Endothelial cell of umbilical vein (primary cell): ENCODE measurements around the gene WDHD1. TPM values are rescaled to one million over a fixed set of nuclear protein-coding genes. Genes with fewer than 3 reads are reported as not detected.

Experiments used
- BruUV-seq: library from RNA; stranded (reverse); fragments of 400-500 nt; replicated peaks from 2 replicates; lab custom pipeline; 2021; lab: Mats Ljungman, UMichigan
- CTCF ChIA-PET: fragments of 300-600, 350-600 bp; sonication (Branson Sonifier 250); formaldehyde crosslinking; loops from one replicate; lab custom pipeline; 2021; ENCODE audit warnings: antibody characterized with exemption, inconsistent platforms; lab: Charles Lee
- POLR2A ChIA-PET: fragments of 300-600, 350-600 bp; sonication (Branson Sonifier 250); formaldehyde crosslinking; loops from one replicate; lab custom pipeline; 2021; ENCODE audit warnings: antibody characterized with exemption, inconsistent platforms; lab: Charles Lee
- DNase-seq: peaks from one replicate; pipeline ENCODE4 v3.0.0-alpha.2; 2011; ENCODE audit warnings: low read depth, low spot score
- FAIRE-seq: peaks from 2 replicates; lab custom pipeline; 2011; peaks lifted over from hg19 to GRCh38; lab: Jason Lieb, UNC
- H2AFZ ChIP-seq: 2 replicates; pipeline ENCODE4 v1.6.0; 2012; ENCODE audit warnings: low read depth, low read length, control low read depth, inconsistent platforms
- H3K27ac ChIP-seq: 2 replicates; pipeline ENCODE4 v1.5.1; 2011; ENCODE audit warnings: low read depth, mild to moderate bottlenecking, control low read depth, low read length, moderate library complexity; ENCODE audit not compliant: insufficient read depth
- H3K27me3 ChIP-seq, 2 experiments: 2 replicates each; pipeline versions ENCODE4 v1.6.0 to v1.6.1; 2011; ENCODE audit warnings: low read length in 2 of 2, mixed read lengths in 1 of 2; ENCODE audit not compliant: control insufficient read depth in 2 of 2, insufficient read depth in 2 of 2
- H3K36me3 ChIP-seq, 2 experiments: 2 replicates in 1 of 2; 3 replicates in 1 of 2; pipeline ENCODE4 v1.5.1; 2011; ENCODE audit warnings: low read length in 2 of 2, mild to moderate bottlenecking in 1 of 2, moderate library complexity in 1 of 2; ENCODE audit not compliant: control insufficient read depth in 2 of 2, insufficient read depth in 2 of 2; ENCODE audit errors: extremely low read depth in 1 of 2
- H3K4me1 ChIP-seq: 3 replicates; pipeline ENCODE4 v1.5.1; 2011; ENCODE audit warnings: mild to moderate bottlenecking, low read length; ENCODE audit not compliant: control insufficient read depth, insufficient read depth; ENCODE audit errors: extremely low read depth
- H3K4me2 ChIP-seq: 2 replicates; pipeline ENCODE4 v1.6.1; 2011; ENCODE audit warnings: low read length, control low read depth, mixed read lengths; ENCODE audit not compliant: insufficient read depth
- H3K4me3 ChIP-seq, 3 experiments: fragments of 200-600 bp in 1 of 3; sonication (generic), shearing (Covaris generic) in 1 of 3; replicated peaks in 1 of 3; 2 replicates each; pipeline ENCODE4 v1.5.1; 2011 to 2016; ENCODE audit warnings: control low read depth in 3 of 3, low read length in 3 of 3, mild to moderate bottlenecking in 2 of 3, inconsistent platforms in 1 of 3, low read depth in 1 of 3, moderate library complexity in 1 of 3; ENCODE audit not compliant: insufficient read depth in 1 of 3
- H3K79me2 ChIP-seq: 2 replicates; pipeline ENCODE4 v1.6.0; 2012; ENCODE audit warnings: low read length, inconsistent platforms; ENCODE audit not compliant: control insufficient read depth, insufficient read depth
- H3K9ac ChIP-seq: replicated peaks from 2 replicates; pipeline ENCODE3; 2011; ENCODE audit warnings: low read length, control low read depth; ENCODE audit not compliant: insufficient read depth; ENCODE audit errors: extremely low read depth
- H3K9me1 ChIP-seq: replicated peaks from 3 replicates; pipeline ENCODE4 v1.6.0; 2011; ENCODE audit warnings: mild to moderate bottlenecking, low read length; ENCODE audit not compliant: control insufficient read depth, insufficient read depth; ENCODE audit errors: extremely low read depth
- H3K9me3 ChIP-seq: replicated peaks from 2 replicates; pipeline ENCODE4 v1.5.1; 2012; ENCODE audit warnings: low read length, inconsistent platforms; ENCODE audit not compliant: control insufficient read depth, insufficient read depth
- H4K20me1 ChIP-seq: replicated peaks from 2 replicates; pipeline ENCODE3; 2011; ENCODE audit warnings: mild to moderate bottlenecking, low read length; ENCODE audit not compliant: control insufficient read depth, insufficient read depth; ENCODE audit errors: extremely low read depth
- CTCF ChIP-seq, 2 donors: IDR thresholded peaks; 1 replicate in 1 of 2; 2 replicates in 1 of 2; pipeline ENCODE4 v1.5.1; 2011; ENCODE audit warnings: low read length in 2 of 2, mild to moderate bottlenecking in 2 of 2, moderate library complexity in 2 of 2, control low read depth in 1 of 2, inconsistent platforms in 1 of 2, low read depth in 1 of 2; ENCODE audit not compliant: insufficient read depth in 1 of 2; ENCODE audit errors: extremely low read depth in 1 of 2
- EZH2 ChIP-seq: IDR thresholded peaks from 2 replicates; pipeline ENCODE4 v1.6.1; 2012; ENCODE audit warnings: borderline replicate concordance, low read depth, mild to moderate bottlenecking, moderate library complexity, low read length, inconsistent platforms; ENCODE audit not compliant: severe bottlenecking
- GATA2 ChIP-seq: IDR thresholded peaks from 2 replicates; pipeline ENCODE4 v1.7.0; 2011; ENCODE audit warnings: low read depth, mild to moderate bottlenecking, moderate library complexity, mixed read lengths, low read length; ENCODE audit not compliant: insufficient read length, insufficient read depth
- JUN ChIP-seq: IDR thresholded peaks from 2 replicates; pipeline ENCODE4 v1.6.1; 2011; ENCODE audit warnings: borderline replicate concordance, low read depth; ENCODE audit not compliant: insufficient read length, insufficient read depth
- MYC ChIP-seq: IDR thresholded peaks from one replicate; pipeline ENCODE4 v1.6.1; 2011; ENCODE audit warnings: mild to moderate bottlenecking, low read depth, low read length
- POLR2A ChIP-seq: IDR thresholded peaks from 2 replicates; pipeline ENCODE4 v1.6.1; 2012; ENCODE audit warnings: low read depth, mild to moderate bottlenecking, control low read depth, low read length
- POLR2AphosphoS5 ChIP-seq: IDR thresholded peaks from 2 replicates; pipeline ENCODE4 v1.6.1; 2012; ENCODE audit warnings: low read depth, mild to moderate bottlenecking, control low read depth, low read length, moderate library complexity; ENCODE audit not compliant: insufficient read depth
- dilution Hi-C: fragments of 300-500 bp; cut with MboI; formaldehyde crosslinking; loops from one replicate; pipeline ENCODE4 v1.15.0; 2019; ENCODE audit warnings: low sequenced_read_pairs; ENCODE audit not compliant: extremely low pct_ligation_motif_present
- intact Hi-C: fragments of 100-400 bp; cut with micrococcal nuclease; formaldehyde crosslinking; loops from one replicate; pipeline ENCODE4 v1.10.0; 2022
- polyA plus RNA-seq, 4 experiments: library from polyadenylated mRNA; depleted of rRNA in 3 of 4; stranded (reverse) in 3 of 4; unstranded in 1 of 4; fragments of >200 nt; gene quantifications; 2 replicates each; pipeline versions ENCODE4 v1.2.1 to v1.2.3, GENCODE V29; 2011 to 2012; ENCODE audit warnings: missing spikeins in 1 of 4
- total RNA-seq: library from RNA; stranded (reverse); gene quantifications from 2 replicates; pipeline ENCODE4 v1.2.3, GENCODE V29; 2021

The WDHD1 gene
- total and polyA plus RNA-seq, 2 donors (not counting 3 experiments of a cell fraction or from before 2014, with no cell fraction given) = 3.1 to 22.5 TPM

- no peak overlapping the region for H3K4me3 ChIP-seq
- H3K27ac ChIP-seq = no peak overlapping the region
- CTCF ChIA-PET = interaction anchor here (1.0 kb wide), 1 partner anchor 13 kb away, joined by 4 read pairs; no protein-coding TSS in a partner anchor
- TF ChIP-seq EZH2 (no peak), GATA2 (no peak), CTCF (IDR thresholded peaks at IDR 0.05; ENCODE audit: extremely low read depth in 1 of 2, insufficient read depth in 1 of 2, low read depth in 1 of 2, low read length in 2 of 2) (no peak), JUN (no peak), POLR2AphosphoS5 (no peak), MYC (no peak), POLR2A (no peak)
- no peak overlapping the region for H3K9ac ChIP-seq
- H3K27me3 ChIP-seq = no peaks in the 10 kb centered on the region
- H4K20me1 ChIP-seq = no peaks in the 10 kb centered on the region
- no peak overlapping the region for H3K4me2 ChIP-seq
- no peaks in the 10 kb centered on the region for H3K79me2 ChIP-seq
- H3K4me1 ChIP-seq = peaks cover 2% of the 10 kb centered on the region
- dilution Hi-C loops = no loop called here
- no peak overlapping the region for H2AFZ ChIP-seq
- no peak for FAIRE-seq
- POLR2A ChIA-PET = no interaction called here
- no peak for DNase-seq
- no TSS peak for BruUV-seq
- no peaks in the 10 kb centered on the region for H3K9me1 ChIP-seq
- no peaks in the 10 kb centered on the region for H3K36me3 ChIP-seq
- H3K9me3 ChIP-seq = no peaks in the 10 kb centered on the region
- intact Hi-C loops = no loop called here
These were observed 137.0 kb downstream of the WDHD1 start for GRCh38 chr14:54889919-54890318.

Other genes with a start within 250 kb of the WDHD1 start
- gene GCH1, start 124.3 kb downstream of the WDHD1 start, total RNA-seq = 4.6 and 5.0 TPM in 2 replicates
- gene GCH1, start 124.3 kb downstream of the WDHD1 start, polyA plus RNA-seq = 2.8 and 3.6 TPM in 2 replicates
- gene SOCS4, start 137 bp upstream of the WDHD1 start, total RNA-seq = 26.7 and 28.7 TPM in 2 replicates
- gene SOCS4, start 137 bp upstream of the WDHD1 start, polyA plus RNA-seq = 3.6 and 6.4 TPM in 2 replicates
- 129 and 139 TPM in 2 replicates for gene MAPK1IP1L, start 24.5 kb upstream of the WDHD1 start, total RNA-seq
- 208 and 244 TPM in 2 replicates for gene MAPK1IP1L, start 24.5 kb upstream of the WDHD1 start, polyA plus RNA-seq
- gene LGALS3, start 102.2 kb upstream of the WDHD1 start, total RNA-seq = 27.8 and 33.8 TPM in 2 replicates
- 55.1 and 68.1 TPM in 2 replicates for gene LGALS3, start 102.2 kb upstream of the WDHD1 start, polyA plus RNA-seq
- gene DLGAP5, start 164.5 kb upstream of the WDHD1 start, total RNA-seq = 83.2 and 83.5 TPM in 2 replicates
- gene DLGAP5, start 164.5 kb upstream of the WDHD1 start, polyA plus RNA-seq = 5.4 and 8.3 TPM in 2 replicates
- gene FBXO34, start 244.3 kb upstream of the WDHD1 start, total RNA-seq = 14.2 and 16.5 TPM in 2 replicates
- gene FBXO34, start 244.3 kb upstream of the WDHD1 start, polyA plus RNA-seq = 6.8 and 8.5 TPM in 2 replicates